GM10248 (cell line): ENCODE measurements around the gene ALG12.

ENCODE experiments used
- CTCF ChIA-PET: fragments of 300-600 bp; sonication (Branson Sonifier 250); formaldehyde crosslinking; extraction: SDS; loops from one replicate; lab custom pipeline; 2021; ENCODE audit warnings: antibody characterized with exemption; lab: Yijun Ruan, JAX
- POLR2A ChIA-PET: fragments of 350-650 bp; sonication (Branson Sonifier 250); formaldehyde crosslinking; extraction: SDS; loops from one replicate; lab custom pipeline; 2020; ENCODE audit warnings: antibody characterized with exemption; lab: Yijun Ruan, JAX
- DNase-seq: peaks from one replicate; pipeline ENCODE4 v3.0.0; 2012; ENCODE audit errors: extremely low spot score
- CTCF ChIP-seq: IDR thresholded peaks from 2 replicates; pipeline ENCODE4 v1.5.1; 2012; ENCODE audit warnings: mild to moderate bottlenecking, low read depth; ENCODE audit errors: extremely low read depth, missing control alignments, control extremely low read depth

ALG12 gene

GRCh38 chr22:49950396-49950994 is 32.3 kb upstream of the ALG12 start:
- CTCF ChIA-PET = no interaction called here
- DNase-seq = no peak
- TF ChIP-seq CTCF = no peak
- POLR2A ChIA-PET = no interaction called here

- TF ChIP-seq CTCF = no peak
- POLR2A ChIA-PET = no interaction called here
- DNase-seq = no peak
- CTCF ChIA-PET = no interaction called here
Observed at GRCh38 chr22:49949914-49950292, 31.7 kb upstream of the ALG12 start.

GRCh38 chr22:49948958-49949913 is 31.0 kb upstream of the ALG12 start:
- no peak for TF ChIP-seq CTCF
- ChIA-PET CTCF (interaction anchor here (1.2 kb wide), 1 partner anchor 10 kb away, joined by 3 read pairs; no protein-coding TSS in a partner anchor), POLR2A (no interaction called here)
- DNase-seq = no peak

GRCh38 chr22:49948116-49948957 is 30.1 kb upstream of the ALG12 start:
- POLR2A ChIA-PET = no interaction called here
- DNase-seq = no peak
- CTCF ChIA-PET = interaction anchor here (1.2 kb wide), 1 partner anchor 11 kb away, joined by 3 read pairs; no protein-coding TSS in a partner anchor
- no peak for TF ChIP-seq CTCF

GRCh38 chr22:49947296-49947622 is 29.0 kb upstream of the ALG12 start:
- CTCF ChIA-PET = interaction anchor here (1.4 to 1.7 kb wide), 4 partner anchors 9 to 83 kb away, joined by 4 to 9 read pairs (median 6); partner anchors contain the start of gene PIM3
- POLR2A ChIA-PET = no interaction called here
- no peak for TF ChIP-seq CTCF
- no peak for DNase-seq
